SK-N-SH treated with all-trans-retinoic acid at 6 μM for 48 hours (cell line): ENCODE results near the gene KLHL25.

ENCODE experiments used
- ATAC-seq: fragments of 200-7000 bp; cut with Tn5 transposase; 3 replicates; pipeline ENCODE4 v1.9.1; 2020; ENCODE audit warnings: mild to moderate bottlenecking, moderate library complexity
- ARNTL ChIP-seq: fragments of 450-650 bp; formaldehyde crosslinking; IDR thresholded peaks from 2 replicates; pipeline ENCODE4 v1.5.0; 2020; ENCODE audit warnings: low read depth, mild to moderate bottlenecking, moderate library complexity, borderline replicate concordance
- BACH2 ChIP-seq: fragments of 250-450 bp; sonication (Bioruptor Pico); IDR thresholded peaks from 2 replicates; pipeline ENCODE4 v1.9.0; 2021; ENCODE audit warnings: mild to moderate bottlenecking, borderline replicate concordance
- CSDC2 ChIP-seq: fragments of 250-450 bp; sonication (Bioruptor Pico); IDR thresholded peaks from 2 replicates; pipeline ENCODE4 v1.5.0; 2020; ENCODE audit warnings: mild to moderate bottlenecking, moderate library complexity
- ISL1 ChIP-seq: fragments of 250-450 bp; sonication (Bioruptor Pico); IDR thresholded peaks from 2 replicates; pipeline ENCODE4 v2.1.2; 2022; ENCODE audit warnings: mild to moderate bottlenecking, moderate library complexity
- PATZ1 ChIP-seq: fragments of 250-450 bp; sonication (Bioruptor Pico); IDR thresholded peaks from 2 replicates; pipeline ENCODE4 v1.8.0; 2020; ENCODE audit warnings: mild to moderate bottlenecking, moderate library complexity, borderline replicate concordance
- POU6F1 ChIP-seq: fragments of 250-450 bp; sonication (Bioruptor Pico); IDR thresholded peaks from 2 replicates; pipeline ENCODE4 v1.8.0; 2021; ENCODE audit warnings: low read depth, mild to moderate bottlenecking, moderate library complexity, borderline replicate concordance
- PPARA ChIP-seq: fragments of 250-450 bp; sonication (Bioruptor Pico); IDR thresholded peaks from 2 replicates; pipeline ENCODE4 v1.5.0; 2020; ENCODE audit warnings: mild to moderate bottlenecking, borderline replicate concordance
- RARB ChIP-seq: fragments of 250-450 bp; sonication (Bioruptor Pico); IDR thresholded peaks from 2 replicates; pipeline ENCODE4 v1.8.0; 2021; ENCODE audit warnings: mild to moderate bottlenecking, moderate library complexity
- SNAI2 ChIP-seq: fragments of 250-450 bp; sonication (Bioruptor Pico); IDR thresholded peaks from 2 replicates; pipeline ENCODE4 v1.5.0; 2020; ENCODE audit warnings: mild to moderate bottlenecking, moderate library complexity
- TCF4 ChIP-seq: fragments of 250-450 bp; sonication (Bioruptor Pico); IDR thresholded peaks from 2 replicates; pipeline ENCODE4 v1.8.0; 2021; ENCODE audit warnings: mild to moderate bottlenecking, moderate library complexity, borderline replicate concordance
- ZC3H10 ChIP-seq: fragments of 250-450 bp; sonication (Bioruptor Pico); IDR thresholded peaks from 2 replicates; pipeline ENCODE4 v1.5.1; 2021; ENCODE audit warnings: mild to moderate bottlenecking, moderate library complexity
- ZFP3 ChIP-seq: fragments of 250-450 bp; sonication (Bioruptor Pico); IDR thresholded peaks from 2 replicates; pipeline ENCODE4 v1.5.0; 2020; ENCODE audit warnings: mild to moderate bottlenecking, moderate library complexity
- ZFP30 ChIP-seq: fragments of 450-650 bp; formaldehyde crosslinking; IDR thresholded peaks from 2 replicates; pipeline ENCODE4 v1.5.0; 2022; ENCODE audit warnings: mild to moderate bottlenecking, moderate library complexity
- ZNF70 ChIP-seq: fragments of 450-650 bp; formaldehyde crosslinking; IDR thresholded peaks from 2 replicates; pipeline ENCODE4 v1.5.0; 2020; ENCODE audit warnings: mild to moderate bottlenecking, moderate library complexity
- ZNF8 ChIP-seq: fragments of 450-650 bp; formaldehyde crosslinking; IDR thresholded peaks from 2 replicates; pipeline ENCODE4 v1.5.0; 2020; ENCODE audit warnings: mild to moderate bottlenecking, moderate library complexity
- TF ChIP-seq, protein P1 (sequence below): fragments of 250-450 bp; sonication (Bioruptor Pico); IDR thresholded peaks from 2 replicates; pipeline ENCODE4 v1.5.0; 2020; ENCODE audit warnings: mild to moderate bottlenecking, moderate library complexity
- TF ChIP-seq, protein P2 (sequence below): fragments of 250-450 bp; sonication (Bioruptor Pico); IDR thresholded peaks from 2 replicates; pipeline ENCODE4 v1.5.1; 2020; ENCODE audit warnings: low read depth, mild to moderate bottlenecking, moderate library complexity
- TF ChIP-seq, protein P3 (sequence below): fragments of 250-450 bp; sonication (Bioruptor Pico); IDR thresholded peaks from 2 replicates; pipeline ENCODE4 v1.5.1; 2021; ENCODE audit warnings: mild to moderate bottlenecking, moderate library complexity

Gene KLHL25

GRCh38 chr15:85766001-85766831, 28.5 kb downstream of the KLHL25 start:
- no peak for ATAC-seq
- TF ChIP-seq PATZ1 (CRISPR knock-in tag), result no peak
- TF ChIP-seq, protein P1, sequence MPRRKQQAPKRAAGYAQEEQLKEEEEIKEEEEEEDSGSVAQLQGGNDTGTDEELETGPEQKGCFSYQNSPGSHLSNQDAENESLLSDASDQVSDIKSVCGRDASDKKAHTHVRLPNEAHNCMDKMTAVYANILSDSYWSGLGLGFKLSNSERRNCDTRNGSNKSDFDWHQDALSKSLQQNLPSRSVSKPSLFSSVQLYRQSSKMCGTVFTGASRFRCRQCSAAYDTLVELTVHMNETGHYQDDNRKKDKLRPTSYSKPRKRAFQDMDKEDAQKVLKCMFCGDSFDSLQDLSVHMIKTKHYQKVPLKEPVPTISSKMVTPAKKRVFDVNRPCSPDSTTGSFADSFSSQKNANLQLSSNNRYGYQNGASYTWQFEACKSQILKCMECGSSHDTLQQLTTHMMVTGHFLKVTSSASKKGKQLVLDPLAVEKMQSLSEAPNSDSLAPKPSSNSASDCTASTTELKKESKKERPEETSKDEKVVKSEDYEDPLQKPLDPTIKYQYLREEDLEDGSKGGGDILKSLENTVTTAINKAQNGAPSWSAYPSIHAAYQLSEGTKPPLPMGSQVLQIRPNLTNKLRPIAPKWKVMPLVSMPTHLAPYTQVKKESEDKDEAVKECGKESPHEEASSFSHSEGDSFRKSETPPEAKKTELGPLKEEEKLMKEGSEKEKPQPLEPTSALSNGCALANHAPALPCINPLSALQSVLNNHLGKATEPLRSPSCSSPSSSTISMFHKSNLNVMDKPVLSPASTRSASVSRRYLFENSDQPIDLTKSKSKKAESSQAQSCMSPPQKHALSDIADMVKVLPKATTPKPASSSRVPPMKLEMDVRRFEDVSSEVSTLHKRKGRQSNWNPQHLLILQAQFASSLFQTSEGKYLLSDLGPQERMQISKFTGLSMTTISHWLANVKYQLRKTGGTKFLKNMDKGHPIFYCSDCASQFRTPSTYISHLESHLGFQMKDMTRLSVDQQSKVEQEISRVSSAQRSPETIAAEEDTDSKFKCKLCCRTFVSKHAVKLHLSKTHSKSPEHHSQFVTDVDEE (CRISPR knock-in tag), result no peak
- TF ChIP-seq ZFP3 (CRISPR knock-in tag), result no peak
- no peak for TF ChIP-seq TCF4
- no peak for TF ChIP-seq ARNTL (CRISPR knock-in tag)

- TF ChIP-seq ZC3H10 (CRISPR knock-in tag), result no peak
- no peak for TF ChIP-seq ARNTL (CRISPR knock-in tag)
- TF ChIP-seq CSDC2 (CRISPR knock-in tag), result no peak
- TF ChIP-seq RARB (CRISPR knock-in tag), result no peak
- no peak for TF ChIP-seq ZFP3 (CRISPR knock-in tag)
- no peak for TF ChIP-seq BACH2 (CRISPR knock-in tag)
- no peak for TF ChIP-seq SNAI2 (CRISPR knock-in tag)
- TF ChIP-seq TCF4, result no peak
- no peak for TF ChIP-seq POU6F1
- no peak for TF ChIP-seq ZNF8 (CRISPR knock-in tag)
- no peak for TF ChIP-seq ZNF70 (CRISPR knock-in tag)
- TF ChIP-seq PPARA (CRISPR knock-in tag), result no peak
- TF ChIP-seq, protein P2, sequence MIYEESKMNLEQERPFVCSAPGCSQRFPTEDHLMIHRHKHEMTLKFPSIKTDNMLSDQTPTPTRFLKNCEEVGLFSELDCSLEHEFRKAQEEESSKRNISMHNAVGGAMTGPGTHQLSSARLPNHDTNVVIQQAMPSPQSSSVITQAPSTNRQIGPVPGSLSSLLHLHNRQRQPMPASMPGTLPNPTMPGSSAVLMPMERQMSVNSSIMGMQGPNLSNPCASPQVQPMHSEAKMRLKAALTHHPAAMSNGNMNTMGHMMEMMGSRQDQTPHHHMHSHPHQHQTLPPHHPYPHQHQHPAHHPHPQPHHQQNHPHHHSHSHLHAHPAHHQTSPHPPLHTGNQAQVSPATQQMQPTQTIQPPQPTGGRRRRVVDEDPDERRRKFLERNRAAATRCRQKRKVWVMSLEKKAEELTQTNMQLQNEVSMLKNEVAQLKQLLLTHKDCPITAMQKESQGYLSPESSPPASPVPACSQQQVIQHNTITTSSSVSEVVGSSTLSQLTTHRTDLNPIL (CRISPR knock-in tag), result no peak
- ATAC-seq, result peak; percentile 62
Measured at GRCh38 chr15:85764649-85765277, 30.0 kb downstream of the KLHL25 start.

- TF ChIP-seq ZFP3 (CRISPR knock-in tag) (no peak), POU6F1 (no peak), ISL1 (no peak), ZFP30 (no peak), PPARA (CRISPR knock-in tag) (no peak)
- TF ChIP-seq, protein P3, sequence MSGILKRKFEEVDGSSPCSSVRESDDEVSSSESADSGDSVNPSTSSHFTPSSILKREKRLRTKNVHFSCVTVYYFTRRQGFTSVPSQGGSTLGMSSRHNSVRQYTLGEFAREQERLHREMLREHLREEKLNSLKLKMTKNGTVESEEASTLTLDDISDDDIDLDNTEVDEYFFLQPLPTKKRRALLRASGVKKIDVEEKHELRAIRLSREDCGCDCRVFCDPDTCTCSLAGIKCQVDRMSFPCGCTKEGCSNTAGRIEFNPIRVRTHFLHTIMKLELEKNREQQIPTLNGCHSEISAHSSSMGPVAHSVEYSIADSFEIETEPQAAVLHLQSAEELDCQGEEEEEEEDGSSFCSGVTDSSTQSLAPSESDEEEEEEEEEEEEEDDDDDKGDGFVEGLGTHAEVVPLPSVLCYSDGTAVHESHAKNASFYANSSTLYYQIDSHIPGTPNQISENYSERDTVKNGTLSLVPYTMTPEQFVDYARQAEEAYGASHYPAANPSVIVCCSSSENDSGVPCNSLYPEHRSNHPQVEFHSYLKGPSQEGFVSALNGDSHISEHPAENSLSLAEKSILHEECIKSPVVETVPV (CRISPR knock-in tag), result no peak
- no peak; the same call in 1 of the 3 replicates for ATAC-seq
Measured at GRCh38 chr15:85763673-85764633, 30.8 kb downstream of the KLHL25 start.
